CD4-positive, alpha-beta T cell treated with Interleukin-6 at 100 ng/mL for 8 hours (primary cell): ENCODE data around the gene GRIN3A.
"Not testable (repeated sequence)": the region's sequence is repeated elsewhere in the genome, so short reads cannot be mapped to it uniquely, and the experiment has no call there.

ENCODE experiments used
- DNase-seq: peaks from one replicate; pipeline ENCODE4 v3.0.0-alpha.2; 2020; ENCODE audit warnings: mixed read lengths, low spot score

Gene GRIN3A

GRCh38 chr9:101632611-101633010 lies 105.8 kb downstream of the GRIN3A start:
- DNase-seq: no peak

- no peak for DNase-seq
Measured at GRCh38 chr9:101631892-101632291, 106.6 kb downstream of the GRIN3A start.

- no peak for DNase-seq
Measured at GRCh38 chr9:101629636-101630035, 108.8 kb downstream of the GRIN3A start.

GRCh38 chr9:101628173-101628572 lies 110.3 kb downstream of the GRIN3A start:
- DNase-seq: no peak

- DNase-seq: no peak
Measured at GRCh38 chr9:101626295-101626694, 112.2 kb downstream of the GRIN3A start.

GRCh38 chr9:101625876-101626275 lies 112.6 kb downstream of the GRIN3A start:
- DNase-seq: no peak

GRCh38 chr9:101620452-101620851 lies 118.0 kb downstream of the GRIN3A start:
- DNase-seq: no peak

- no peak for DNase-seq
Measured at GRCh38 chr9:101618698-101619097, 119.7 kb downstream of the GRIN3A start.

GRCh38 chr9:101605547-101605946 lies 132.9 kb downstream of the GRIN3A start:
- no peak for DNase-seq

- no peak for DNase-seq
Measured at GRCh38 chr9:101604296-101604695, 134.2 kb downstream of the GRIN3A start.

GRCh38 chr9:101601904-101602765 lies 136.3 kb downstream of the GRIN3A start:
- peak; percentile 4 for DNase-seq

- no peak for DNase-seq
Measured at GRCh38 chr9:101594796-101595195, 143.7 kb downstream of the GRIN3A start, which contains the start of gene PPP3R2. Gene PPP3R2 (minus strand): TSS chr9:101594969. CDS start chr9:101594921, 48 bp downstream.

- no peak for DNase-seq
Measured at GRCh38 chr9:101593345-101593744, 145.1 kb downstream of the GRIN3A start.

GRCh38 chr9:101592788-101593187 lies 145.7 kb downstream of the GRIN3A start:
- no peak for DNase-seq

- DNase-seq: no peak
Measured at GRCh38 chr9:101591787-101592446, 146.5 kb downstream of the GRIN3A start.

- no peak for DNase-seq
Measured at GRCh38 chr9:101590901-101591300, 147.5 kb downstream of the GRIN3A start.

- not testable (repeated sequence) for DNase-seq
Measured at GRCh38 chr9:101590074-101590473, 148.4 kb downstream of the GRIN3A start.

GRCh38 chr9:101587332-101588043 lies 151.0 kb downstream of the GRIN3A start:
- DNase-seq: no peak

- DNase-seq: no peak
Measured at GRCh38 chr9:101586651-101587050, 151.8 kb downstream of the GRIN3A start.

- DNase-seq: no peak
Measured at GRCh38 chr9:101585740-101586139, 152.7 kb downstream of the GRIN3A start.

- DNase-seq: no peak
Measured at GRCh38 chr9:101582553-101582952, 155.9 kb downstream of the GRIN3A start.

GRCh38 chr9:101579711-101580545 lies 158.5 kb downstream of the GRIN3A start:
- no peak for DNase-seq
